D721Med (cell line): Measurements from ENCODE around the gene RBFOX1.

Experiments used
- DNase-seq: peaks from one replicate; pipeline ENCODE4 v3.0.0; 2011; ENCODE audit warnings: low spot score; ENCODE audit not compliant: insufficient read length
- FAIRE-seq: peaks from 2 replicates; lab custom pipeline; 2011; peaks lifted over from hg19 to GRCh38; lab: Jason Lieb, UNC
- TF ChIP-seq, protein P1 (sequence below): IDR thresholded peaks from 2 replicates; pipeline ENCODE4 v1.5.1; 2012; ENCODE audit warnings: mild to moderate bottlenecking, control low read depth; ENCODE audit not compliant: insufficient read depth; ENCODE audit errors: missing control alignments

Gene RBFOX1

GRCh38 chr16:7438601-7439000 lies 106.0 kb downstream of the RBFOX1 start:
- TF ChIP-seq, protein P1, sequence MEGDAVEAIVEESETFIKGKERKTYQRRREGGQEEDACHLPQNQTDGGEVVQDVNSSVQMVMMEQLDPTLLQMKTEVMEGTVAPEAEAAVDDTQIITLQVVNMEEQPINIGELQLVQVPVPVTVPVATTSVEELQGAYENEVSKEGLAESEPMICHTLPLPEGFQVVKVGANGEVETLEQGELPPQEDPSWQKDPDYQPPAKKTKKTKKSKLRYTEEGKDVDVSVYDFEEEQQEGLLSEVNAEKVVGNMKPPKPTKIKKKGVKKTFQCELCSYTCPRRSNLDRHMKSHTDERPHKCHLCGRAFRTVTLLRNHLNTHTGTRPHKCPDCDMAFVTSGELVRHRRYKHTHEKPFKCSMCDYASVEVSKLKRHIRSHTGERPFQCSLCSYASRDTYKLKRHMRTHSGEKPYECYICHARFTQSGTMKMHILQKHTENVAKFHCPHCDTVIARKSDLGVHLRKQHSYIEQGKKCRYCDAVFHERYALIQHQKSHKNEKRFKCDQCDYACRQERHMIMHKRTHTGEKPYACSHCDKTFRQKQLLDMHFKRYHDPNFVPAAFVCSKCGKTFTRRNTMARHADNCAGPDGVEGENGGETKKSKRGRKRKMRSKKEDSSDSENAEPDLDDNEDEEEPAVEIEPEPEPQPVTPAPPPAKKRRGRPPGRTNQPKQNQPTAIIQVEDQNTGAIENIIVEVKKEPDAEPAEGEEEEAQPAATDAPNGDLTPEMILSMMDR = no peak
- DNase-seq (no peak), FAIRE-seq (no peak)

DNA sequence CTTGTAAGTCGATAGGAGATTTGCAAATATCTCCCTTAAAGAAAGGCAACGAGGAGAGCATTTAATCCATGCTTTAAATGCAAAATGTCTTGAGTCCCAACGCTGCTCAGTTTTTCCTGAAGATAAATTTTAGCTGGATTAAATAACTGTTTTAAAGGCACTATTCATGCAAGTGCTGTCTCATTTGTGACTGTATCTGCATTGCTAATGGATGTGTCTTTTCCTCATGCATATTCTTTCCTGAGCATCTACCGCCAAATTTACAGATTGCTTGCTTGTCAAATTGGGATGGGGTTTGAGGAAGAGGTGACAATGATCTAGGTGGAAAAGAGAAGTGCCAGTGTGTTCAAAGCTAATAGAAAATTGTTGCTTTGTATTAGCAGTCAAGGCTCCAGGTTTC lies 106.9 kb downstream of the RBFOX1 start:
- DNase-seq (no peak), FAIRE-seq (no peak)
- TF ChIP-seq, protein P1 = no peak

DNA sequence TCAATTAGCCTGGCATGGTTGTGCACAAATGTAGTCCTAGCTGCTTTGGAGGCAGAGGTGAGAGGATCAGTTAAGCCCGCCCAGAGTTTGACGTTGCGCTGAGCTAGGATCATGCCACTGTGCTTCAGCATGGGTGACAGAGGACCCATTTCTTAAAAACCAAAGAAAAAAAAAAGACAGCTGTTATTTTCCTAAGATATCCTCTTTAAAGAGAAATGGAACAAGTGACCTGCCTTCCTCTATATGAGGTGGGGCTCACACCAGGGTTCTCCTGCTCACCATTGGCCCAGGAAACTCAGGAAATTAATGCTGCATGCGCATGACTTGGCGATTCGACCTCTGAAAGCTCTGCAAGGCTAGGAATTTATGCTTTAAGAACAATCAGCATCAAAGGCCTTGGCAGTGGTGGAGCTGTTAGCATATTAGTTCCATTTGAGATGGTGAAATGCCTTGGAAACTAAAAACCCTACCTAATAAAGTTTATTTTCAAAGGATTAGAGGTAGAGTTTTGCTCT lies 108.3 kb downstream of the RBFOX1 start:
- FAIRE-seq = no peak
- no peak for DNase-seq
- TF ChIP-seq, protein P1 = no peak

DNA sequence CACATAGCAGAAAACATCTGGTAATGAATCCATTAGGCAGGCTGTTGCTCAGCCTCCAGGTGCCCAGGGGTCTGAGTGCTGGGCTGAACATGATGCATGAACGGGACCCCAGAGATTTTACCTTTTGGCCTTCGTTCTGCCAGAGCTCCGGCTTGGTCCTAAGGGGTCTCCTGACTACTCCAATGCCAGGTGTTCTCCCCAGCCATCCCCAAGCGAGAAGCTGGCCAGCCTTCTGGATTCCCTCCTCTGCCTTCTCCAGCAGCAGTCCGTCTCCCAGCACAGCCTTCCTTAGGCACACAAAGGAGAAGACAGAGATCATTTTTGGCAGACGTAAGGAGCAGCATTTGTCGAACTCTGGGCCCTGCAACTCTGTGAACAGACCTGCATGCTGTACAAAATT lies 109.4 kb downstream of the RBFOX1 start:
- DNase-seq (no peak), FAIRE-seq (no peak)
- TF ChIP-seq, protein P1 = no peak

DNA sequence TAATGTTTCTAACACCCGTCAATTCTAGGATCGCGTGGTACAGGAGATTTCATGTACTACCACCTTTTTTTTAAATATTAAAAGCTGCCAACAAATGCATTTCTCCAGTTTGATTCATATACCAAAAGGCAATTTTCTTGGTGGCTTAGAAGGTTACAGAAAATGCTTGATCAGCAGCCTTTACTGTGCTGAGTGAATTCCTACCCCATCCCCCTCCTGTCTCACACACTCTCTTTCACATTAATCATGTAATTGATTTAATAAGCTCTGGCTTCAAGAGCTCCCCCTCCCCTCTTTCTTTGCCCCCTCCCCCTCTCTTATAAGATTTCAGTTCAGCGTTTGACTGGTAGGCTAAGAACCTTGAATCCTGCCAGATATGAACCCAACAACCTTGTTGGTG lies 110.5 kb downstream of the RBFOX1 start:
- FAIRE-seq = no peak
- DNase-seq = no peak
- TF ChIP-seq, protein P1 = no peak

- TF ChIP-seq, protein P1 = no peak
- no peak for DNase-seq
- peak; percentile 38 for FAIRE-seq
Observed at GRCh38 chr16:7443648-7444365, 111.2 kb downstream of the RBFOX1 start.

DNA sequence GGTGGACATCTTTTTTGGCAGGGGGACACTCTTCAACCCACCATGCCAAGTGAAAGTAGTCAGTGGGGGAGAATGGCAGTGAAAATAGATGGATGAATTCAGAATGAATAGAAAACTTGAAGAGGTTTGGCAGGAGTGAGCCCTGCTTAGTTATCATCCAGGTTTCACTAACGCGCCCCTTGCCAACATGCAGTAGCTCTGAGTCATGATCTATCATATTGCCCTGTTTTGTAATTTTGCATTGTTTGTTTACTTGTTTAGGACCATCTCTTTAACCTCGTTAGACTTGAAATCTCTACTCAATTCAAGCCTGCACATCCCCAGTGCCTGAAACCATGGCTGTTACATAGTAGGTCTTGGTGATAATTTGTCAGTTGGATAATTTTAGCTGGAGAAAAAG lies 116.7 kb downstream of the RBFOX1 start:
- FAIRE-seq (no peak), DNase-seq (no peak)
- TF ChIP-seq, protein P1 = no peak
